GM19238 (cell line): ENCODE results near the gene EFNA2.

Source experiments
- DNase-seq: peaks from one replicate; pipeline ENCODE4 v3.0.0; 2011; ENCODE audit warnings: low spot score; ENCODE audit not compliant: insufficient read length

EFNA2 gene

DNA sequence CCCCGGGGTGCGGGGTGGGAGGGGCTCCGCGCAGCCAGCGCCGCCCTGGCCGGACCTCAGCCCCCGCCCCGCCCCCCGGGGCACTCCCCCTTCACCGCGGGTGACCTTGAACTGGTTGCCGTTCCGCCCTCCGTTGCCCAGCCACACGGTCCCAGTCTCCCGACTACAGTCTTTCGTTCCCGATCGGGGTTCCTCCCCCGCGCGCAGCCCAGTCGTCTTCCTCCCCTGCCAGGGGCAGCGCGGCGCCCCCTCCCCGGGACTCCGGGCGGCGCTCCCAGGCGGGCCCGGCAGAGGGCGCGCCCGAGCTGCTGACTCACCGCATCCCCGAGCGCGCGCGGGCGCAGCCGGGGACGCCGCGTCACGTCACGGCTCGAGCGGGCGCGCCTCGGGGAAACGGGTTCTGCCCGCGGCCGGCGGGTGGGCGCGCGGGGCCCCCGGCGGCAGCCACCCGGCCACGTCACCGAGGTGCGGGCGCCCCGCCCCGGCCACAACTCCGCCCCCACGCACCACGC, 36.8 kb upstream of the EFNA2 start:
- DNase-seq = peak; percentile 77

DNA sequence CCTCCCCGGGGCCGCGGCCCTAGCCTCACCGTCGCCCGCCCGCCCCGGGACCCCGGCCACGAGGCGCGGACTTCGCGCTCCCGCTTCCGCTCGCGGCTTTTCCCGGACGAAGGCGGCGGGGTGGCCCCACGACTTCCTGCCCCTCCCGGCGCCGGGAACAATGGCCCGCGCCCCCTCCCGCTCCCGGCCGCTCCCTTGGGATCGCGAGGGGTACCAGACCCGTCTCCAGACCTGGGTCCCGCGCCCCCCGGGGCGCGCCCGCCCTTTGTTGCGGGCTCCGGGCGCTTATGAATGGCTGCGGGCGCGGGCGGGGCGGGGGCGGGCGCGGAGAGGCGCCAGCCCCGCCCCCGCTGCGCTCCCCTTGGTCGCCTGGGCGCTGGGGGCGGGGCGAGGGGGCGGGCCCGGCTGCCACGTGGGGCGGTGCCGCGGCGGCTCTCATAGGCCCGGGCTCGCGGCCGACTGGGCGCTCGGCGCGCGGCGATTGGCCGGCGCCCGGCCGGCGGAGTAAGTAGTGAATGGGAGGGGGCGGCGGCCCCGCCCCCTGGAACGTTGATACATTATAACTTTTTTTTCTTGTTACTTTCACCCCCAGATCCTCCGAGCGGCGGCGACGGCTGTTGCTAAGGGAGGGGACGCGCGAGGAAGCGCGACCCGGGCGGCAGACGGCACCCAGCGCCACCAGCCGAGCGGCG, 36.2 kb upstream of the EFNA2 start:
- peak; percentile 99 for DNase-seq

DNA sequence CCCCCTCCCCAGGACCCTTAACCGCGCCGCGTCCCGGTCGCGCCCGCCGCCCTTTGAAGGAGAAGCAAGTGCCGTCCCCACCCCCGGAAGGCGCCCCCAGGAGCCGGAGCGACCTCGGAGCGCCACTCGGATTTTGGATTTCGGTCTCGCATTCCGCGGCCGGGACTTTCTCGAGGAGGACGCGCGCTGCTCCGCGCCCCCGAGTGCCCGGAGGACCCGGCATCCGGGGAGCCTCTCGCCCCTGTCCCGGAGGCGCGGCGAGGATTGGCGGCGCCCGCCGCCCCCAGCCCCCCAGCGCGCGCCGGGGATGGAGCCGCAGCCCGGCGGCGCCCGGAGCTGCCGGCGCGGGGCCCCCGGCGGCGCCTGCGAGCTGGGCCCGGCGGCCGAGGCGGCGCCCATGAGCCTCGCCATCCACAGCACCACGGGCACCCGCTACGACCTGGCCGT, 35.7 kb upstream of the EFNA2 start:
- DNase-seq = no peak

- DNase-seq = peak; percentile 75
These were observed 35.0 kb upstream of the EFNA2 start for GRCh38 chr19:1250437-1251260.

GRCh38 chr19:1251330-1252220, 34.1 kb upstream of the EFNA2 start:
- DNase-seq = no peak

- DNase-seq = no peak
These were observed 33.4 kb upstream of the EFNA2 start for GRCh38 chr19:1252221-1252820.

- peak; percentile 70 for DNase-seq
These were observed 32.7 kb upstream of the EFNA2 start for GRCh38 chr19:1252821-1253513.

DNA sequence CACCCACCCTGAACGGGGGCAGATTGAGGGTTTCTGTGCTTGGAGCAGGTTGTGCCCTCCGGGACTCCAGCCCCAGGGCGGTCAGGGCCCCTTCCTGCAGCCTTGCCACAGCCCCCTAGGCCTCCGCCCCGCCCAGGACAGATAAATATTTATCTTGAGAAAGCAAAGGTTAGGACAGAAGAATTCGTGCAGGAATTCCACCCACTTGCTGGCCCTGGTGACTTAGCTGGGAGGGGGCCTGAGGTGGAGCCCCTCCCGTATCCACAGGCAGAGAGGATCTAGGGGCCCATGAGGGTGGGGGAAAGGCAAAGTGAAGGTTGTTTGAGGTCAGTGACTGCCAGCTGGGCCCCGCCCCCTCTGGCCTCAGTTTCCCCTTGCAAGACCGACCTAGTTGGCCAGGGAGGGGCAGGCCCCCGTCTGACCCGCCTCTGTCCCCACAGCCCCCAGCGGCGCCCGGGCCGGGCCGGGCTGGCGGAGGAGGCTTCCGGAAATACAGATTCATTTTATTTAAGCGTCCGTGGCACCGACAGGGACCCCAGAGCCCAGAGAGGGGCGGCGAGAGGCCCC, 32.1 kb upstream of the EFNA2 start:
- no peak for DNase-seq

DNA sequence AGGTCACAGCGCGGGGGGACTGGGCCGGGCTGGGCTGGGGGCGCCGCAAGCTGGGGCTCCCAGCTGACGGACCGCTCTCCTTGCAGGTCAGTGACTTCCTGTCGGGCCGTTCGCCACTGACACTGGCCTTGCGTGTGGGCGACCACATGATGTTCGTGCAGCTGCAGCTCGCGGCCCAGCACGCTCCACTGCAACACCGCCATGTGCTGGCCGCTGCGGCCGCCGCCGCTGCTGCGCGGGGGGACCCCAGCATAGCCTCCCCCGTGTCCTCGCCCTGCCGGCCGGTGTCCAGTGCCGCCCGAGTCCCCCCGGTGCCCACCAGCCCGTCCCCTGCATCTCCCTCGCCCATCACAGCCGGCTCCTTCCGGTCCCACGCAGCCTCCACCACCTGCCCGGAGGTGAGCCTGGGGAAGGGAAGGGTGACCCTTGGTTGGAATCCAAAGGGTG, 31.6 kb upstream of the EFNA2 start:
- DNase-seq = no peak

DNA sequence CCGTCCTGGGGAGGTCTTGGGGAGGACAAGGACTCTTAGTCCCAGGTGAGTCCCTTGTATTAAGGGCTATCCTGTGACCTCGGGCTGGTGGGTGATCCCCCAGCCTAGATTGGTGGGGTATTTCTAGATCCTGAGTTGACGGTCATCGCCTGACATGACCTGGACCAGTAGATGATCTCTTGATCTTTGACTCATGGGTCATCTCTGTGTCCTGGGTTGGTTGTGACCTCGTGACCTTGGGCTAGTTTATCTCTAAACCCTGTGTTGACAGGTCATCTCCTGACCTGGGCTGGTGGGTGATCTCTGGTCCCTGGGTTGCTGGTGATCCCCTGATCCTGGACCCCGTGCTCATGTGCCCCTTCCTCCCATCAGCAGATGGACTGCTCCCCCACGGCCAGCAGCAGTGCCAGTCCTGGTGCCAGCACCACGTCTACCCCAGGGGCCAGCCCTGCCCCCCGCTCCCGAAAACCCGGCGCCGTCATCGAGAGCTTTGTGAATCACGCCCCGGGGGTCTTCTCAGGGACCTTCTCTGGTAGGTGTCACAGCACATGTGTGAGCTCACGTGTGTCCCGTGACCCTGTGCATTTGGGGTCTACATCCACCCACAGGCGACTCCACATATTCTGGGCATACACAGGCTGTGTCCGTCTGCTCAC, 31.0 kb upstream of the EFNA2 start:
- DNase-seq = no peak

GRCh38 chr19:1255186-1256161, 30.2 kb upstream of the EFNA2 start:
- no peak for DNase-seq

- no peak for DNase-seq
These were observed 28.8 kb upstream of the EFNA2 start for GRCh38 chr19:1256646-1257474.

DNA sequence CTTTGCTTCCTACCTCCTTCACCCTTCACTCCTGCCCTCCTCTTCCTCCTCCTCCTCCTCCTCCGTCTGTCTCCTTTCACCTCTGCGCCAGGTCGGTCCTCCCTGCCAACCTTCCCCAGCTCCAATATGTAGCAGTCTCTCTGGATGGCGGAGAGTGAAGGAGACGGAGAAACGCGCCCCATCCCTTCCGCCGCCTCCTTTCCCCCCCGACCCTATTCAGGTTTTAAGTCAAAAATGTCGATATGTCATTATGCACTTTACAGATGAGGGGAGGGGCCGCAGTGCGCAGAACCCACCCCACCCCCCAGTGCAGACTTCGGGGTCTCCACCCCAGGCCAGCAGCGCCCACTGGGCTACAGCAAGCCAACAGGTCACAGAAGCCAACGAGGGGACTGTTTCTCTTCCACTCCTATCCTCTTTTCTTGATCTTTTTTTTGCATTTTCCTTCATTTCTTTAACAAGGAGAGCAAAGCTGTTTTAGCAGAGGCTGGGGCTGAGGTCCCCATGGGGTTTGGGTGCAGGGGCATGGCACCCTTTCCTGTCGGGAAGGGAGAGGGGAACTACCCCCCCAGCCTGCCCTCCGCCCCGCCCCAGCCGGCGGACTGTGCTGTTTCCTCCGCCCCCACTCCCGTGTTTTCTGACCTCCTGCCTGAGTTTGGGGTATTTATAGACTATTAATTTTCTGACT, 28.1 kb upstream of the EFNA2 start:
- DNase-seq = no peak

GRCh38 chr19:1258163-1258492, 27.5 kb upstream of the EFNA2 start:
- no peak for DNase-seq

DNA sequence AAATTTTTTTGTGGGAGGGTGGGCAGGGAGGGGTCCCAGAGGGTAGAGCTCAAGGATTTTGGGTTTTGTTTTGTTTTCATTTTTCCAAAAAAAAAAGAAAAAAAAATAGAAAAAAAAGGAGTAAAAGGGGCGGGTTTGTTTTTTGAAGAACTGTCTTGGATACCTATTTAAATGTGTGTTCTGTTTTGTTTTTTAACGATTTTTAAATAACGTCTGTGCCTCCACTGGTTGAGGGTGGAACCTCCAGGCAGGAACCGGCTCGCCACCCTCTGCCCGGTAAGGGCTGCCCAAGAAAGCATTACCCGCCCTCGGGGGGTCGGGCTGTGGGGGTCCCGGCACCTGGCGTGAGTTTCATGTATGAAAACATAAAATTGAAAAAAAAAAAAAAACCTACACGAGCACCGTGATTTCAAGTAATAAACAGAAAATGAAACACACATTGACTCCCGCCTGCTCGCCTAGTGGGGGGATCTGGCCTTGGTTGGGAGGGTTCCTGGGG, 26.9 kb upstream of the EFNA2 start:
- no peak for DNase-seq

GRCh38 chr19:1259206-1259875, 26.3 kb upstream of the EFNA2 start:
- DNase-seq = peak; percentile 92
